HFF-Myc (cell line): ENCODE data around the gene RAP1GAP2.

ENCODE experiments used
- DNase-seq: peaks from one replicate; pipeline ENCODE4 v3.0.0-alpha.2; 2011; ENCODE audit warnings: low read depth; ENCODE audit errors: extremely low read depth
- H3K4me3 ChIP-seq: replicated peaks from 2 replicates; pipeline ENCODE4 v1.5.1; 2011; ENCODE audit warnings: low read depth, mild to moderate bottlenecking, control low read depth, low read length
- TF ChIP-seq, protein P1 (sequence below): IDR thresholded peaks from 2 replicates; pipeline ENCODE4 v1.5.1; 2012; ENCODE audit warnings: mild to moderate bottlenecking, low read depth, low read length, control low read depth; ENCODE audit errors: missing control alignments

The RAP1GAP2 gene

DNA sequence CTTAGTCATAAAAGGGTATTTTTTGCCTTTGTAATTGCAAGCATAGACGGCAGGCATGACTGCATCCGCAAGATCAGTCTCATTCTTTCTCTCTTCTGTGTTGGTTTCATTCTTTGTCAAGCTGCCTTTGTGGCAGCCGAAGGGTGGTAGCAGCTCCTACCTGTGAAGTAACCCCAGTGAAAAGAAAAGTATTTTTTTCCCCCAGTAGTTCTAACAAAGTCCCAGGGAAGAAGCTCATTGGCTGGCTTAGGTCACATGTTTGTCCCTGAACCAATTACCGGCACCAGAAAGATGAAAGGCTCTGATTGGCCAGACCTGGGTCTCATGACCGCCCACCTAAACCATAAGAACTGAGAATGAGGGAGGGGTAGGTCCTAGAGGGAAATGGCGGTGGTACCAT lies 110.7 kb downstream of the RAP1GAP2 start:
- no peak for DNase-seq
- no peak overlapping the region for H3K4me3 ChIP-seq
- TF ChIP-seq, protein P1, sequence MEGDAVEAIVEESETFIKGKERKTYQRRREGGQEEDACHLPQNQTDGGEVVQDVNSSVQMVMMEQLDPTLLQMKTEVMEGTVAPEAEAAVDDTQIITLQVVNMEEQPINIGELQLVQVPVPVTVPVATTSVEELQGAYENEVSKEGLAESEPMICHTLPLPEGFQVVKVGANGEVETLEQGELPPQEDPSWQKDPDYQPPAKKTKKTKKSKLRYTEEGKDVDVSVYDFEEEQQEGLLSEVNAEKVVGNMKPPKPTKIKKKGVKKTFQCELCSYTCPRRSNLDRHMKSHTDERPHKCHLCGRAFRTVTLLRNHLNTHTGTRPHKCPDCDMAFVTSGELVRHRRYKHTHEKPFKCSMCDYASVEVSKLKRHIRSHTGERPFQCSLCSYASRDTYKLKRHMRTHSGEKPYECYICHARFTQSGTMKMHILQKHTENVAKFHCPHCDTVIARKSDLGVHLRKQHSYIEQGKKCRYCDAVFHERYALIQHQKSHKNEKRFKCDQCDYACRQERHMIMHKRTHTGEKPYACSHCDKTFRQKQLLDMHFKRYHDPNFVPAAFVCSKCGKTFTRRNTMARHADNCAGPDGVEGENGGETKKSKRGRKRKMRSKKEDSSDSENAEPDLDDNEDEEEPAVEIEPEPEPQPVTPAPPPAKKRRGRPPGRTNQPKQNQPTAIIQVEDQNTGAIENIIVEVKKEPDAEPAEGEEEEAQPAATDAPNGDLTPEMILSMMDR, result no peak

DNA sequence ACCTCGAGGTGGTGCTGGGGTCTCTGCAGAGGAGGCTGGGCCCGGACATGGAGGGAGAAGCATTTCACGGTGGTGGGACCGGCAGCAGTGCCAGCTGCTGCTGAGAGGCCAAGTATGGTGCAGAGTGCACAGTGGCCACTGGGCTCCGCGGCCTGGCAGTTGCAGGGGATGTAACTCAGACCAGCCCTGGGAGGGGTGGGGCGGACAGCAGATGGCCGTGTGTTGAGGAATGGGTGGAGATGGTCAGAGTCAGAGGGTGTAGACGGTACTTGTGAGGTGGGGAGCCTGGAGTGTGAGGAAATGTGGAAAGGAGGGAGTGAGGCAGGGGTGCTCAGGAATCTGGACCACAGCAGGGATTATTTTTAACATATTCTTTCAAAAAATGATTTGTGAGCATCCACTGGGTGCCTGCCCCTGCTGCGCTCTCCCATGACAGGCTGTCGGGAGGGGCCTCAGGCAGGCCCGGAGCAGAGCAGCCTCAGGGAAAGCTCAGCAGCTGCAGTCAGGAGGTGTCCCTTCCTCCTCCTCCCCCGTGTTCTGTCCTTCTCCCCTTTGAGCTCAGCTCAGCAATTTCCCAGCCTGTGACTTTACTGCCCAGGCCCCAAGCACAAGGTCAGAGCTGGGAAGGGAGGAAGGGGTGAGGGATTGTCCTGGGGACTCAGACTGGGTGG lies 113.1 kb downstream of the RAP1GAP2 start:
- TF ChIP-seq, protein P1, result no peak
- no peak for DNase-seq
- H3K4me3 ChIP-seq, result no peak overlapping the region

DNA sequence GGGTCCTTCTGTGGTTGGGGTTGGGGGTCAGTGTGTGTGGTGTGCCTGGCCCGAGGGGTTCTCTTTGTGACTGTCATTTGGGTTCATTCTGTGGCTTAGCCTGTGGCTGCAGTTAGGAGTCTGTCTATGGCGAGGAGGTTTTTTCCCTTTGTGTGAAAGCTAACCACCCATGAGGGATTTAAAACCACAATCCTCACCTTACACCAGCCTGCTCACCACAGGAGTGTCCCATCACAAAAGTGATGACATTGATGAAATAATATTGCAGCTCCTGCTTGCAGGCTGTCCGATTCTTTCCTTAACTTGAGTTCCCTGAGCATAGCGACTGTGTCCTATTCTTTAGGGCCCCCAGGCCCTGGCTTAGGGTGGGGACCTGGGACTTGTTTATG lies 113.6 kb downstream of the RAP1GAP2 start:
- DNase-seq, result no peak
- no peak overlapping the region for H3K4me3 ChIP-seq
- TF ChIP-seq, protein P1, result no peak

DNA sequence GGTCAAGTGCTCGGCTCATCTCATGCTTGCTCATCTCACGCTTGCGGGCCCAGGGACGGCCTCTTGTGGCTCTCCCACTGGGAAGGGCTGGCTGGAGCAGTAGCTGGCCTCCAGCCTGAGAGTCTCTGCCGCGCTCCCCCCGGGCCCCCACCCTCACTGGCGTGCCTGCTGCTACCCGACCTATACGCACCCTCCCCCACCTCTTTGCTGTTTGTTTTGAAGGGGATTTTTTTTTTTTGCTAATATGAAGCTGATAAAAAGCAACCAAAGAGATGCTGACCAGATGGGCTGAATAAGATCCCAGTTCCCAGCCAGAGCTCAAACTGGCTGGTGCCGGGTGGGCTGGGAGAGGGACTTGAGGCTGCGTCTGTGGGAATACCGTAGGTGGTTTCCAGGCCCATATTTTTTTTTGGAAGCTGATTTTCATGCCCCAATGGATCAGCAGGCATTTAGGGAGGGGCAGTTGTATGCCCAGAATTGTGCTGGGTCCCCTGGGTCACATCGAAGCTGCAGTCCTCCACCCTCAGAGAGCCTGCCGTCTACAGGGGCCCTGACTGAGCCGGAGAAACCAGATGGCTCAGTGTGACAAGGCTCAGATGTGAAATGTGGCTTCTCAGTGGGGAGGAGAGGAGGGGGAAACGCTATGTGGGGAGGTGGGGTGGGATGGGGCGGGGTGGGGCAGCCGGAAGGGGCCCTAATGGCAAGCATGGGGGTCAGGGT lies 115.0 kb downstream of the RAP1GAP2 start:
- DNase-seq, result no peak
- TF ChIP-seq, protein P1, result no peak
- no peak overlapping the region for H3K4me3 ChIP-seq

DNA sequence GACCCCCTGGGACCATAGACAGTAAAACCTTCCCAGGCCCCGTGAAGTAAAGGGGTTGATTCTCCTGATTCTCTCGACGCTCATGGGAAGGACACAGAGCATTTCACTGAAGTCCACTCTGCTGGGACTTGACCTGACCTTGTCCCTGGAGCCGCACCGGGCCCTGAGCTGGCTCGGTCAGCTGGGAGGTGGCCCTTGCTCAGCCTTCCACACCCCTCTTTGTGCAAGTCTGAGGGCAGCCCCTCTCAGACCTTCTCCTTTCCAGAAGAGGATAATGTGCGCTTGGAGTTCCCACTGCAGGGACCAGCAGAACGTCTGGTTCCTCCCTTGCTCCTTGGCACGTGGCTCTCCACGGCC lies 115.5 kb downstream of the RAP1GAP2 start:
- DNase-seq, result no peak
- TF ChIP-seq, protein P1, result no peak

DNA sequence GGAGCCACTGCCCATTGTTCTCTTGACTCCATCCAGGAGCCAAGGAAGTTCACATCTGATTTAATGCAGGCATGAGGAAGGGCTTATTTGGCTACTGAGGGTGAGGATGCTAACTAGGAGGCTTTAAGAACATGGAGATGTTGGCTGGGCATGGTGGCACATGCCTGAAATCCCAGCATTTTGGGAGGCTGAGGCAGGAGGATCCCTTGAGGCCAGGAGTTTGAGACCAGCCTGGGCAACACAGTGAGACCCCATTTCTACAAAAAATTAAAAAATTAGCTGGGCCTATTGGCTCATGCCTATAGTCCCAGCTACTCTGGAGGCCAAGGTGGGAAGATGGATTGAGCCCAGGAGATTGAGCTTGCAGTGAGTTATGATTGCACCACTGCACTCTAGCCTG lies 116.5 kb downstream of the RAP1GAP2 start:
- no peak for DNase-seq
- TF ChIP-seq, protein P1, result no peak
- no peak overlapping the region for H3K4me3 ChIP-seq

More for the DNA sequence above, 115.5 kb downstream of the RAP1GAP2 start:
- H3K4me3 ChIP-seq, result no peak overlapping the region
